ENCODE measurements around the gene HOXA2. TPM values are rescaled to one million over a fixed set of nuclear protein-coding genes. Genes with fewer than 3 reads are reported as not detected.

Gene HOXA2
- total and polyA plus RNA-seq, 2 donors (not counting 1 experiment from before 2014, with no cell fraction given): 1.3 to 2.6 TPM

- H4K20me1 ChIP-seq (ENCODE audit: control insufficient read depth, extremely low read depth, insufficient read depth, low read length): no peaks in the 10 kb centered on the region
- H3K4me2 ChIP-seq (ENCODE audit: extremely low read depth, insufficient read depth, low read length): peak overlapping the region; percentile 98
- no peaks in the 10 kb centered on the region for H3K9me3 ChIP-seq (ENCODE audit: control insufficient read depth, insufficient read depth, low read depth, low read length)
- H3K9ac ChIP-seq (ENCODE audit: insufficient read depth, low read length): peak overlapping the region; percentile 64
- no peak overlapping the region for H2AFZ ChIP-seq (ENCODE audit: low read length)
- TF ChIP-seq EZH2 (IDR thresholded peaks at IDR 0.05; ENCODE audit: low read length, missing control alignments) (no peak), CTCF (conservative IDR thresholded peaks at IDR 0.05 in 1 of 2, IDR thresholded peaks at IDR 0.05 in 1 of 2; ENCODE audit: low read depth in 1 of 2, low read length in 2 of 2) (no peak)
- no peaks in the 10 kb centered on the region for H3K27me3 ChIP-seq (ENCODE audit: control insufficient read depth, insufficient read depth, low read length)
- no peaks in the 10 kb centered on the region for H3K36me3 ChIP-seq (ENCODE audit: control insufficient read depth, insufficient read depth, low read length)
- H3K4me3 ChIP-seq (replicated peaks in 1 of 4; ENCODE audit: control extremely low read depth in 1 of 4, insufficient read depth in 1 of 4, low read depth in 3 of 4, low read length in 4 of 4): peak overlapping the region; percentile 52 to 92 (median 68)
- peak; percentile 89 for DNase-seq (ENCODE audit: low read depth in 2 of 2)
- peaks cover 66% of the 10 kb centered on the region for H3K79me2 ChIP-seq (ENCODE audit: control insufficient read depth, insufficient read depth, low read length)
- peak overlapping the region; percentile 88 for H3K27ac ChIP-seq (ENCODE audit: insufficient read depth, low read length)
- H3K4me1 ChIP-seq (ENCODE audit: control insufficient read depth, extremely low read depth, insufficient read depth, low read length): peaks cover 23% of the 10 kb centered on the region
These were observed 15.5 kb upstream of the HOXA2 start for GRCh38 chr7:27117887-27118491.

GRCh38 chr7:27116962-27117886, 14.7 kb upstream of the HOXA2 start:
- no peak overlapping the region for H2AFZ ChIP-seq (ENCODE audit: low read length)
- H3K9ac ChIP-seq (ENCODE audit: insufficient read depth, low read length): peak overlapping the region; percentile 77
- no peaks in the 10 kb centered on the region for H3K27me3 ChIP-seq (ENCODE audit: control insufficient read depth, insufficient read depth, low read length)
- no peaks in the 10 kb centered on the region for H4K20me1 ChIP-seq (ENCODE audit: control insufficient read depth, extremely low read depth, insufficient read depth, low read length)
- H3K4me3 ChIP-seq (replicated peaks in 1 of 4; ENCODE audit: control extremely low read depth in 1 of 4, insufficient read depth in 1 of 4, low read depth in 3 of 4, low read length in 4 of 4): peak overlapping the region; percentile 52 to 92 (median 68)
- no peaks in the 10 kb centered on the region for H3K9me3 ChIP-seq (ENCODE audit: control insufficient read depth, insufficient read depth, low read depth, low read length)
- peak overlapping the region; percentile 88 for H3K27ac ChIP-seq (ENCODE audit: insufficient read depth, low read length)
- H3K36me3 ChIP-seq (ENCODE audit: control insufficient read depth, insufficient read depth, low read length): no peaks in the 10 kb centered on the region
- TF ChIP-seq EZH2 (IDR thresholded peaks at IDR 0.05; ENCODE audit: low read length, missing control alignments) (no peak), CTCF (conservative IDR thresholded peaks at IDR 0.05 in 1 of 2, IDR thresholded peaks at IDR 0.05 in 1 of 2; ENCODE audit: low read depth in 1 of 2, low read length in 2 of 2) (no peak)
- peaks cover 70% of the 10 kb centered on the region for H3K79me2 ChIP-seq (ENCODE audit: control insufficient read depth, insufficient read depth, low read length)
- H3K4me1 ChIP-seq (ENCODE audit: control insufficient read depth, extremely low read depth, insufficient read depth, low read length): peaks cover 23% of the 10 kb centered on the region
- peak in 1 of 2 donors; percentile 32 for DNase-seq (ENCODE audit: low read depth in 2 of 2)
- peak overlapping the region; percentile 98 for H3K4me2 ChIP-seq (ENCODE audit: extremely low read depth, insufficient read depth, low read length)
